ENCODE data around the gene UBTF. TPM values are rescaled to one million over a fixed set of nuclear protein-coding genes. Genes with fewer than 3 reads are reported as not detected.

UBTF gene
- total RNA-seq, 1 experiment from 2014 or later, result 40.4 TPM

- no peak for DNase-seq (ENCODE audit: low read depth)
These were observed 47.5 kb downstream of the UBTF start for GRCh38 chr17:44171931-44172455.

GRCh38 chr17:44170499-44171201, 48.8 kb downstream of the UBTF start, which contains the start of gene ASB16:
ASB16 (plus strand) TSS chr17:44170704; CDS start chr17:44170790, 86 bp downstream.
- no peak for DNase-seq (ENCODE audit: low read depth)

GRCh38 chr17:44170135-44170498, 49.4 kb downstream of the UBTF start:
- no peak for DNase-seq (ENCODE audit: low read depth)

GRCh38 chr17:44167181-44167861, 52.2 kb downstream of the UBTF start:
- no peak for DNase-seq (ENCODE audit: low read depth)

- DNase-seq (ENCODE audit: low read depth), result no peak
These were observed 55.0 kb downstream of the UBTF start for GRCh38 chr17:44164476-44164875.

GRCh38 chr17:44159519-44160210, 59.8 kb downstream of the UBTF start:
- peak; percentile 22 for DNase-seq (ENCODE audit: low read depth)

GRCh38 chr17:44155488-44155887, 64.0 kb downstream of the UBTF start:
- DNase-seq (ENCODE audit: low read depth), result no peak

Other genes with a start within 250 kb of the UBTF start
- 1.8 and 3.3 TPM in 2 replicates for gene NAGS, start 215.1 kb downstream of the UBTF start, total RNA-seq (2014; rRNA removed; shearing (Covaris generic))
- gene TMEM101, start 204.7 kb downstream of the UBTF start, total RNA-seq (2014; rRNA removed; shearing (Covaris generic)), result 46.8 and 48.3 TPM in 2 replicates
- gene LSM12, start 153.0 kb downstream of the UBTF start, total RNA-seq (2014; rRNA removed; shearing (Covaris generic)), result 29.2 and 30.9 TPM in 2 replicates
- 18.2 and 22.9 TPM in 2 replicates for gene G6PC3, start 148.9 kb downstream of the UBTF start, total RNA-seq (2014; rRNA removed; shearing (Covaris generic))
- gene HDAC5, start 96.0 kb downstream of the UBTF start, total RNA-seq (2014; rRNA removed; shearing (Covaris generic)), result 14.3 and 19.9 TPM in 2 replicates
- 7.3 and 9.9 TPM in 2 replicates for gene HROB, start 77.7 kb downstream of the UBTF start, total RNA-seq (2014; rRNA removed; shearing (Covaris generic))
- not detected in 2 replicates for gene ASB16, start 49.0 kb downstream of the UBTF start, total RNA-seq (2014; rRNA removed; shearing (Covaris generic))
- gene TMUB2, start 32.7 kb downstream of the UBTF start, total RNA-seq (2014; rRNA removed; shearing (Covaris generic)), result 19.4 and 25.0 TPM in 2 replicates
- 19.5 and 27.1 TPM in 2 replicates for gene ATXN7L3, start 19.8 kb downstream of the UBTF start, total RNA-seq (2014; rRNA removed; shearing (Covaris generic))
- gene SLC4A1, start 48.5 kb upstream of the UBTF start, total RNA-seq (2014; rRNA removed; shearing (Covaris generic)), result not detected in 2 replicates
- 0.12 TPM in 1 of 2 replicates, not detected in the other for gene RUNDC3A, start 88.9 kb upstream of the UBTF start, total RNA-seq (2014; rRNA removed; shearing (Covaris generic))
- 85.1 and 87.4 TPM in 2 replicates for gene SLC25A39, start 105.1 kb upstream of the UBTF start, total RNA-seq (2014; rRNA removed; shearing (Covaris generic))
- 156 and 202 TPM in 2 replicates for gene GRN, start 125.6 kb upstream of the UBTF start, total RNA-seq (2014; rRNA removed; shearing (Covaris generic))
- gene FAM171A2, start 144.2 kb upstream of the UBTF start, total RNA-seq (2014; rRNA removed; shearing (Covaris generic)), result 1.1 and 1.9 TPM in 2 replicates
- gene ITGA2B, start 170.0 kb upstream of the UBTF start, total RNA-seq (2014; rRNA removed; shearing (Covaris generic)), result 0.36 and 0.68 TPM in 2 replicates